K562 (cell line): Measurements from ENCODE around the gene CELA3A. TPM values are rescaled to one million over a fixed set of nuclear protein-coding genes. Genes with fewer than 3 reads are reported as not detected.
A peak's percentile ranks its signal among the peaks of the same experiment; 100 is the strongest.

Experiments used
- ATAC-seq: fragments of 200-7000 bp; cut with Tn5 transposase; 3 replicates; pipeline ENCODE4 v1.9.1; 2020; ENCODE audit warnings: moderate library complexity
- BruUV-seq: library from RNA; stranded (reverse); fragments of 400-500 nt; replicated peaks from 2 replicates; lab custom pipeline; 2021; lab: Mats Ljungman, UMichigan
- CTCF ChIA-PET: fragments of 300-600 bp; formaldehyde crosslinking; extraction: SDS; loops from one replicate; lab custom pipeline; 2021; ENCODE audit warnings: low intra/inter-chr PET ratio; lab: Yijun Ruan, JAX
- POLR2A ChIA-PET: fragments of 300-600, 350-650 bp; sonication (Branson Sonifier 250); formaldehyde crosslinking; extraction: SDS; loops from one replicate; lab custom pipeline; 2021; ENCODE audit warnings: antibody characterized with exemption, inconsistent platforms; lab: Yijun Ruan, JAX
- DNase-seq, 4 experiments: peaks; one replicate each; pipeline versions ENCODE4 v3.0.0 to v3.0.0-alpha.2; 2011 to 2018; ENCODE audit warnings: low spot score in 3 of 4, mixed read lengths in 3 of 4; ENCODE audit errors: extremely low read depth in 1 of 4
- FAIRE-seq: peaks from 2 replicates; lab custom pipeline; 2011; peaks lifted over from hg19 to GRCh38; lab: Jason Lieb, UNC
- H2AFZ ChIP-seq: 2 replicates; pipeline ENCODE4 v1.6.0; 2011; ENCODE audit warnings: low read depth, low read length, control low read depth, inconsistent platforms
- H3K27ac ChIP-seq: fragments of 200-600 bp; 3 replicates; pipeline ENCODE4 v1.8.0; 2011; ENCODE audit warnings: low read depth, mild to moderate bottlenecking, control low read depth, inconsistent platforms, low read length, moderate library complexity, mixed read lengths; ENCODE audit errors: extremely low read depth
- H3K27me3 ChIP-seq, 2 experiments: fragments of 300-600 bp in 1 of 2; 2 replicates in 1 of 2; 3 replicates in 1 of 2; pipeline versions ENCODE4 v1.6.0 to v1.8.0; 2011; ENCODE audit warnings: inconsistent platforms in 2 of 2, low read length in 2 of 2, mild to moderate bottlenecking in 1 of 2, mixed read lengths in 1 of 2, moderate library complexity in 1 of 2; ENCODE audit not compliant: control insufficient read depth in 2 of 2, insufficient read depth in 2 of 2
- H3K36me3 ChIP-seq: fragments of 300-600 bp; 3 replicates; pipeline ENCODE4 v1.8.0; 2011; ENCODE audit warnings: mild to moderate bottlenecking, low read length, inconsistent platforms; ENCODE audit not compliant: control insufficient read depth, insufficient read depth
- H3K4me1 ChIP-seq, 2 experiments: fragments of 200-600 bp in 1 of 2; replicated peaks in 1 of 2; 2 replicates in 1 of 2; 3 replicates in 1 of 2; pipeline versions ENCODE4 v1.5.1 to v1.8.0; 2011; ENCODE audit warnings: inconsistent platforms in 2 of 2, low read length in 2 of 2, mild to moderate bottlenecking in 1 of 2, mixed read lengths in 1 of 2, moderate library complexity in 1 of 2; ENCODE audit not compliant: control insufficient read depth in 2 of 2, insufficient read depth in 2 of 2
- H3K4me2 ChIP-seq: 2 replicates; pipeline ENCODE4 v1.6.1; 2011; ENCODE audit warnings: low read length, control low read depth, inconsistent platforms, mixed read lengths; ENCODE audit not compliant: insufficient read depth
- H3K4me3 ChIP-seq: fragments of 200-600 bp; sonication (generic), shearing (Covaris generic); 2 replicates; pipeline ENCODE4 v1.5.1; 2016; ENCODE audit warnings: control low read depth, inconsistent platforms
- H3K79me2 ChIP-seq: fragments of 200-600 bp; 3 replicates; pipeline ENCODE4 v1.8.0; 2011; ENCODE audit warnings: low read length, inconsistent platforms; ENCODE audit not compliant: control insufficient read depth, insufficient read depth
- H3K9ac ChIP-seq, 2 experiments: 2 replicates each; pipeline versions ENCODE4 v1.6.0 to v1.6.1; 2011; ENCODE audit warnings: low read depth in 2 of 2, low read length in 2 of 2, control low read depth in 1 of 2, inconsistent platforms in 1 of 2, mild to moderate bottlenecking in 1 of 2, mixed read lengths in 1 of 2; ENCODE audit not compliant: insufficient read depth in 1 of 2
- H3K9me1 ChIP-seq: one replicate; pipeline ENCODE4 v1.6.0; 2011; ENCODE audit warnings: inconsistent platforms, mild to moderate bottlenecking, low read length, moderate library complexity; ENCODE audit not compliant: control insufficient read depth, insufficient read depth
- H3K9me3 ChIP-seq: replicated peaks from 2 replicates; pipeline ENCODE4 v1.5.1; 2011; ENCODE audit warnings: low read depth, low read length, inconsistent platforms; ENCODE audit not compliant: control insufficient read depth, insufficient read depth
- H4K20me1 ChIP-seq: replicated peaks from 2 replicates; pipeline ENCODE4 v1.6.1; 2011; ENCODE audit warnings: low read length, inconsistent platforms, mixed read lengths; ENCODE audit not compliant: control insufficient read depth, insufficient read depth
- ATF1 ChIP-seq, 2 experiments: fragments of 450-650 bp in 1 of 2; IDR thresholded peaks; 2 replicates each; pipeline ENCODE4 v1.6.1; 2016; ENCODE audit warnings: missing compliant biosample characterization in 1 of 2, missing genetic modification characterization in 1 of 2
- CBX8 ChIP-seq: fragments of 200-600 bp; sonication (generic); IDR thresholded peaks from 2 replicates; pipeline ENCODE4 v1.6.1; 2012; ENCODE audit warnings: borderline replicate concordance, mixed run types, low read depth, mild to moderate bottlenecking, moderate library complexity, mixed read lengths, low read length, control low read depth, inconsistent platforms; ENCODE audit not compliant: poor library complexity, severe bottlenecking; ENCODE audit errors: extremely low read depth
- NR2C2 ChIP-seq, 2 experiments: fragments of 200-800 bp in 1 of 2; sonication (Bioruptor generic) in 1 of 2; sonication (generic) in 1 of 2; formaldehyde crosslinking in 1 of 2; IDR thresholded peaks; 2 replicates each; pipeline versions ENCODE4 v1.6.1 to v1.8.0; 2016 to 2022; ENCODE audit warnings: mild to moderate bottlenecking in 1 of 2, missing compliant biosample characterization in 1 of 2, missing genetic modification characterization in 1 of 2, missing genetic modification reagents in 1 of 2
- SMARCA4 ChIP-seq: fragments of 450-650 bp; IDR thresholded peaks from 2 replicates; pipeline ENCODE4 v1.6.1; 2016
- ZFX ChIP-seq: sonication (generic); formaldehyde crosslinking; IDR thresholded peaks from 2 replicates; pipeline ENCODE4 v1.8.0; 2022; ENCODE audit warnings: mild to moderate bottlenecking, missing genetic modification reagents, moderate library complexity
- WGBS: fragments of 100-300 bp; shearing (Covaris generic); methylation state at CpG from one replicate; pipeline ENCODE4 v1.1.6; 2016; ENCODE audit warnings: low coverage, mixed read lengths; ENCODE audit not compliant: insufficient coverage; ENCODE audit errors: missing lambda C conversion rate; 5-methylcytosine and 5-hydroxymethylcytosine counted together
- in situ Hi-C: fragments of 300-500 bp; cut with MboI; formaldehyde crosslinking; loops from 4 replicates; pipeline ENCODE4 v1.15.0; 2018; ENCODE audit warnings: inconsistent platforms, mixed read lengths
- intact Hi-C: fragments of 100-400 bp; cut with micrococcal nuclease; formaldehyde crosslinking; loops from 2 replicates; pipeline ENCODE4 v1.14.2; 2022
- polyA plus RNA-seq, 8 experiments: library from polyadenylated mRNA; depleted of rRNA in 4 of 8; stranded (reverse) in 5 of 8; unstranded in 3 of 8; fragments of >200 nt; fragmentation: Nextera tagmentation in 2 of 8; fragmentation: Illumina TruSeq in 1 of 8; extraction: Ambion mirVana in 2 of 8; extraction: Trizol in 1 of 8; gene quantifications; 2 replicates each; pipeline versions ENCODE4 v1.2.1 to v1.2.3, GENCODE V29; 2011 to 2014; ENCODE audit warnings: inconsistent platforms in 1 of 8, missing spikeins in 1 of 8
- total RNA-seq, 7 experiments: library from RNA; depleted of rRNA in 6 of 7; stranded (reverse); fragments of >200 nt in 6 of 7; fragmentation: Illumina TruSeq in 2 of 7; extraction: Trizol in 2 of 7; gene quantifications; 2 replicates each; pipeline versions ENCODE4 v1.2.1 to v1.2.3, GENCODE V29; 2011 to 2021; ENCODE audit warnings: low replicate concordance in 1 of 7
- TF ChIP-seq, protein P1 (sequence below): fragments of 450-650 bp; conservative IDR thresholded peaks from 2 replicates; pipeline ENCODE4 v1.6.1; 2016; ENCODE audit warnings: missing genetic modification characterization, low read depth, mild to moderate bottlenecking, control low read depth, missing compliant biosample characterization
- TF ChIP-seq, protein P2 (sequence below): fragments of 450-650 bp; formaldehyde crosslinking; IDR thresholded peaks from 2 replicates; pipeline ENCODE4 v1.4.0; 2022; ENCODE audit warnings: missing genetic modification characterization

Gene CELA3A
- total and polyA plus RNA-seq, 9 of the 15 experiments (the other 6 are each of a cell fraction or from before 2014, with no cell fraction given), result 5.4 TPM; not detected in 8

DNA sequence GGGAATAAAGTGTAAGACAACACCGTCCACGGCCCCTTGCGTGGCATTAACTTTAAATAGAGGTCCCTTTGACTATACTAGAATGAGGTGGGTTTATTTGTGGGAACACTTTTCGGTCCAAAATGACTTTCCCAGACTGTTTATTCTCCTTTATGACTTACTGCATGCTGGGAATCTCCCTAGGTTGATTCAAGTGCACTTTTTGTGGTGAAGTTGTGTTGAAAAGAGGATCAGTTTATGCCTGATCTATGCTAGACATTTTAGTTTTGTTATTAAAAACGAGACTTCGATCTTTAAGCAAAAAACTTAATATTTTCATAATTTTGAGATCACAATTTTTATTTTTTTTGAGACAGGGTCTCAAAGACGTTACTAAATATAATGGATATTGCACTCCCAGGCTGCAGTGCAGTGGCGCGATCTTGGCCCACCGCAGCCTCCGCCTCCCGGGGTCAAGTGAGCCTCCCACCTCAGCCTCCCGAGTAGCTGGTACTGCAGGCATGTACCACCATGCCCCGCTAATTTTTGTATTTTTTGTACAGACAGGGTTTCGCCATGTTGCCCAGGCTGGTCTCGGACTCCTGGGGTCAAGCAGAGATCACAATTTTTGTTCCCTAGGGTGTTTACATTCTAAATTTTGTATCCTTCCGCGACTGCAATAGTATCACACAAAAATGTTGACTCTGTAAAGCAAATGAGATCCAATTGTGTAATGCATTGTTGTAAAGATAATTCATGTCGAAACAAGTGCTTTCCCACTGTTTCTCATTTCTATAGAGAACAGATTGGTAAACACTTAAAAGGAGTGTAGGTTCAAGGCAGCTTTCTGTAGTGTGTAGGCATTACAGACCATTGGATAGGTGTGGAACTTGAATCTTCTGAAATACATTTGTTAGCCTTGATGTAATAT, 52.7 kb downstream of the CELA3A start:
- WGBS, result 34% methylated on average over 19 of the region's 19 CpGs
- TF ChIP-seq CBX8 (no peak), ZFX (CRISPR knock-in tag) (no peak; the same call in 1 of the 2 replicates), SMARCA4 (no peak), NR2C2 (CRISPR knock-in tag; IDR thresholded peaks at IDR 0.05) (no peak), NR2C2 (tag; IDR thresholded peaks at IDR 0.05) (0 out of 2 replicates have a peak, but pooled peaks have one; percentile 11), ATF1 (CRISPR knock-in tag; IDR thresholded peaks at IDR 0.05) (no peak), ATF1 (tag; IDR thresholded peaks at IDR 0.05) (peak; percentile 50; the same call in 1 of the 2 replicates)
- TF ChIP-seq, protein P1, sequence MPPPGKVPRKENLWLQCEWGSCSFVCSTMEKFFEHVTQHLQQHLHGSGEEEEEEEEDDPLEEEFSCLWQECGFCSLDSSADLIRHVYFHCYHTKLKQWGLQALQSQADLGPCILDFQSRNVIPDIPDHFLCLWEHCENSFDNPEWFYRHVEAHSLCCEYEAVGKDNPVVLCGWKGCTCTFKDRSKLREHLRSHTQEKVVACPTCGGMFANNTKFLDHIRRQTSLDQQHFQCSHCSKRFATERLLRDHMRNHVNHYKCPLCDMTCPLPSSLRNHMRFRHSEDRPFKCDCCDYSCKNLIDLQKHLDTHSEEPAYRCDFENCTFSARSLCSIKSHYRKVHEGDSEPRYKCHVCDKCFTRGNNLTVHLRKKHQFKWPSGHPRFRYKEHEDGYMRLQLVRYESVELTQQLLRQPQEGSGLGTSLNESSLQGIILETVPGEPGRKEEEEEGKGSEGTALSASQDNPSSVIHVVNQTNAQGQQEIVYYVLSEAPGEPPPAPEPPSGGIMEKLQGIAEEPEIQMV (tag), result no peak
- TF ChIP-seq, protein P2, sequence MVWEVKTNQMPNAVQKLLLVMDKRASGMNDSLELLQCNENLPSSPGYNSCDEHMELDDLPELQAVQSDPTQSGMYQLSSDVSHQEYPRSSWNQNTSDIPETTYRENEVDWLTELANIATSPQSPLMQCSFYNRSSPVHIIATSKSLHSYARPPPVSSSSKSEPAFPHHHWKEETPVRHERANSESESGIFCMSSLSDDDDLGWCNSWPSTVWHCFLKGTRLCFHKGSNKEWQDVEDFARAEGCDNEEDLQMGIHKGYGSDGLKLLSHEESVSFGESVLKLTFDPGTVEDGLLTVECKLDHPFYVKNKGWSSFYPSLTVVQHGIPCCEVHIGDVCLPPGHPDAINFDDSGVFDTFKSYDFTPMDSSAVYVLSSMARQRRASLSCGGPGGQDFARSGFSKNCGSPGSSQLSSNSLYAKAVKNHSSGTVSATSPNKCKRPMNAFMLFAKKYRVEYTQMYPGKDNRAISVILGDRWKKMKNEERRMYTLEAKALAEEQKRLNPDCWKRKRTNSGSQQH (CRISPR knock-in tag), result no peak

More for the DNA sequence above, 52.7 kb downstream of the CELA3A start:
- in situ Hi-C loops, result no loop called here
- Histone ChIP-seq H3K4me1 (peaks cover 25 to 26% of the 10 kb centered on the region in 2 experiments), H4K20me1 (peaks cover 20% of the 10 kb centered on the region), H3K4me3 (peak overlapping the region; percentile 97), H3K79me2 (peaks cover 68% of the 10 kb centered on the region), H3K4me2 (peak overlapping the region; percentile 99), H3K36me3 (peaks cover 41% of the 10 kb centered on the region), H3K9me1 (peaks cover 3% of the 10 kb centered on the region), H3K27ac (peak overlapping the region; percentile 96), H3K27me3 (no peaks in the 10 kb centered on the region), H2AFZ (no peak overlapping the region), H3K9ac (peak overlapping the region; percentile 94 to 98), H3K9me3 (peaks cover 2% of the 10 kb centered on the region; the same call in 1 of the 2 replicates)
- ChIA-PET CTCF (no interaction called here), POLR2A (interaction anchor here (0.6 to 5.2 kb wide), 10 partner anchors 9 to 398 kb away, joined by 3 to 47 read pairs (median 7); no protein-coding TSS in a partner anchor)
- DNase-seq (no peak), FAIRE-seq (no peak), ATAC-seq (no peak)
- intact Hi-C loops, result no loop called here
- TSS peak; percentile 59 for BruUV-seq
